Medulla oblongata (tissue), 1 donor: ENCODE data around the gene SH3D19.

ENCODE experiments used
- DNase-seq: peaks from one replicate; pipeline ENCODE4 v3.0.0-alpha.2; 2015; ENCODE audit errors: extremely low spot score

The SH3D19 gene

DNA sequence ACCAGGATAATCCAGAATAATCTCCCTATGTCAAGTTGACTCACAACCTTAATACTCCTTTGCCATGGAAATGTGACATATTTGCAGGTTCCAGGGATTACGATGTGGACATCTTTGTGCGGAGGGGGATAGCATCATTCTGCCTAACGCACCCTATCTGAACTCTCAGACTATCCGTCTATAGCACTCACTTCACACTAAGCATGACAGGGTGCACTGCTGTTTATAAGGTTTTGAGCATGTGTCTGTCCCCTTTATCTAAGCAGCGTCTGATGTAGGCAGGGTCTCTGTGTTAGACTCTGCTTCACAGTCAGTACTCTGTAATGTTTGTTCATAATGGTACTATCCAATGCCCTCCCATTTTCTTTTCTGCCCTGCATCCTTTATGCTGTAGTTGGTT lies 91.8 kb downstream of the SH3D19 start:
- DNase-seq = no peak

DNA sequence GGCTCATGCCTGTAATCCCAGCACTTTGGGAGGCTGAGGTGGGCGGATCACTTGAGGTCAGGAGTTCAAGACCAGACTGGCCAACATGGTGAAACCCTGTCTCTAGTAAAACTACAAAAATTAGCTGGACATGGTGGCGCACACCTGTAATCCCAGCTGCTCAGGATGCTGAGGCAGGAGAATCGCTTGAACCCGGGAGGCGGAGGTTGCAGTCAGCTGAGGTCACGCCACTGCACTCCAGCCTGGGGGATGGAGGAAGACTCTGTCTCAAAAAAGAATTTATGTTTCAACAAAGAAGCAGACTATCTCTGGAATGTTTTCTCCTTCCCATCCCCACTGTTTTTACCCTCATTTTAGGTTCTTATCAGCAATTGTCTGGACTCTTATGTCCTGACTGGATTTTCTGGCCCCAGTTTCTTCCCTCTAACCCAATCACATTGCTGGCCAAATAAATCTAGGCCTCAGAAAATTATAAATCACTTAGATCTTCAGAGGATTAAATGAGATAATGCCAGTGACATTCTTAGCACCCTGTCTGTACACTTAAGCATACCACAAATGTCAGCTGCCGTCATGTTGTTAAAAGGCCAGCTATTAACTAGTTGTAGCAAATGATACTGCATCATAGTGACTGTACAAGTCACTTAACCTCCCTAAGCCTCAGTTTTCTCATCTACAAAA lies 93.3 kb downstream of the SH3D19 start:
- no peak for DNase-seq

DNA sequence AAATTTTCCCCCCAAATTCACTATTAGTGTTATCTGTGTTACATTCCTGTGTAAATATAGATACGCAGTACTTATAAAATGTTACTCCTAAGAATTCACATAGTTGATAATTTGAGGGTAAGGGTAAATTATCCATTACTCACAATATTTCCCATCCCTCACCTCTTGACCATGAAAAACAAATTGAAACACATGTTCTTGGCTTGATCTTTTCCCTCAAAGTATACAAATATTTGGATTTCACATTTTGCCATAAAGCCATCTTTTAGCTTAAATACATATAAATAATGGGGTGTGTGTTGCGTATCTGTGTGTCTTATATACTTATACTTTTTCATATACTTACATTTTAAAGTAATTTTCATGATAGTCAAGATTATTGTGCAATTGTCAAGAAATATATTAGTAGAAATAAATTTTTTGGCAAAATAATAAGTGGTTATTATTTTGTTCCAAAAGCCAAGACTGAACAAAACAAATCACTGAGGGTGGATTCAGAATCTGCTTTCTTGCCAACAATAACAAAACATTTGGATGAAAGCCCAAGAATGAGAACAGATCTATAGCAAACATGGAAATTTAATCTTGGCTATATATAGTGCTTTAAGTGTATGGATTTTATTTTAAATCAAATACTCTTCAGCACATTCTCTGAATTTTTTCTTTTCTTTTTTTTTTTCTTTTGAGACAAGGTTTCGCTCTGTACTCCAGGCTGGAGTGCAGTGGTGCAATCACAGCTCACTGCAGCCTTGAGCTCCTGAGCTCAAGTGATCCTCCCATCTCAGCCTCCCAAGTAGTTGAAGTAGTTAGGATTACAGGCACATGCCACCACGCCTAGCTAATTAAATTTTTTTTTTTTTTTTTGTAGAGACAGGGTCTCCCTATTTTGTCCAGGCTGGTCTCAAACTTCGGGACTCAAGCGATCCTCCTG lies 97.0 kb downstream of the SH3D19 start:
- no peak for DNase-seq

DNA sequence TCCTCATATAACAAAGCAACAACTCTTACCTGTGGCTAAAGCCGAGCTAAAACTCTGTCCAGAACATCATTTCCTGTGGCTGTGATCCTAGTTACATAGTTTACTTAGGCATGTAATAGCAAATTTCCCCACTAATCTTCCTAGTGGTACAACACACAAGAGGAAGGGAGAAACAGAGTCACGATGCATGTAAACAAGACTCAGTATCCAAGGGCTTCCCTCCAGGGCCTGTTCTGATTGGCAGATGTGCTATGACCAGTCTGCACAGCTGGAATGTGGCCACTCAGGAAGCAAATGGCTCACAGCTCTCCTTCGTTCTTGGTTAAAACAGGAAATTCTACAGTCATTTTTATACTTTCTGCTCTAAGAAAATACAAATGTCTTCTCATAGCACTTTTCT lies 97.7 kb downstream of the SH3D19 start:
- peak; percentile 85 for DNase-seq

DNA sequence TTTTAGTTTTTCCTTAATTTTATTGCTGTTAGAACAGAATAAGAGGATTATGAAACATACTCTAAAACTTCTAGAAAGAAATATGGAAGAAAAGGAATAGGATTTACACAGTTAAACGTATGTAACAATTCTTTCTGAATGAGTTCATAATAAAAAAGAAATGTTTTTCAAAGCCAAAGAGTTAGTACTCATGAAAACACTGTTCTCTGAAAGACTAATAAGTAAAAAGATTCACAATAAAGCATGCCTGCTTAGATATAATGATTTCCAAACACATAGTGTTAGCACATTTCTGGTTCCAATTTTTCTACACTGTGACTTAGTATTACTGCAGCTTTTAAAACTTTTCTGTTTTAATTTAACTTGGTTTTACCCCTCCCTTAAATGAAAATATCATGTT lies 98.2 kb downstream of the SH3D19 start:
- peak; percentile 20 for DNase-seq

DNA sequence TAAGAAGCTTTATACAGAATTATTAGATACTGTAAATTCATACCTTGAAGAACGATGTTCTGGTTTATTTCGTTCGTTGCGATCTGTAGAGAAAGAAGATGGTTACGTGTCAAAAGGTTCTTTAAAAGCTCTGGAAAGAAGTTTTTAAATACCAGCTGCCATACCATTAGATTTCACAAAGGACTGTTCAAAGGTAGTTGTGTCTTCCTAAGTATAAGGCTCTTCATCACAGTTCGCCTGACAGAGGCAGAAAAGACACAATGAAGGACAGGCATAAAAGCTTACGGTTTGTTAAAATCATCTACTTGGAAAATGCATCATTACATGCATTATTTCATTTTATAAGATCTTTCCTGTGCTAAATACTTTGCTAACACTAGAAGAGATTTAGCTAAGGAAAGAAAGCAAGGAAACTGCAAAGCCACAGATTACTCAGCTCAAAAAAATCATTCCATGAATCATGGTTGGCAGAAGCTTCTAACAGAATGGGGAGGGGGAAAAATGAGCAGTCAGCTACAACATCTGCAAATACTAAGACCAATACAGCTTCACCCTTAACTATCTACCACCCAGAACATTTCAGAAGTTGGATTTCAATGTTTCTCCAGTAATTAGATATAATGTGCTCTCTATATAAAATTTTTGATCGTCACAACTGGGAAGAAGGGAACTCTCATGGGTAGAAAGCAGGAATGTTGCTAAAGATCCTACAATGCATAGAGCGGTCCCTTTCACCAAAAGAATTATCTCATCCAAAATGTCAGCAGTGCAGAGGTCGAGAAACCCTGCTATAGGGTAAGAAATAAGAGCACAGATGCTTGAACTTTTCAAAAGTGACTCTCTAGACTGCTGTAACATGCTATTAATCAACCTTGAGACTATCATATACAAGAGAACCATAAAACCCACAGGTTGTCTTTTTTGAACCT lies 99.1 kb downstream of the SH3D19 start:
- peak; percentile 82 for DNase-seq

DNA sequence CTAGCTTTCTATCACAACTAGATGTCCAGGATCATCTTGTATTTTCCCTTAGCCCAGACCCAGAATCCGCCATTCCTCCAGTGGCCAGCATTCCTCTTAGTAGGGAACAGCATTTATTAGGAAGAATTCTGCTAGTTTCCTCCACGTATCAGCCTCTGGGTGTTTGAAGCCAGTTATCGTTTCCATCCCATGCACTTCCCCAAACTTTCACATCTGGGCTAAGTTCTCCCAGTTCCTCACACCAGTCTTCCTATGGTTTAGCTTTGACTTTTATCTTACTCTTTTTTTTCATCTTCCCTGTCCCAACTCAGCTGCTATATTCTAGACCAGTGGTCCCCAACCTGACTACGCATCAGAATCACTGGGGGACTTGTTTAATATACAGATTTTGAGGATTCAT lies 101.9 kb downstream of the SH3D19 start:
- DNase-seq = no peak

DNA sequence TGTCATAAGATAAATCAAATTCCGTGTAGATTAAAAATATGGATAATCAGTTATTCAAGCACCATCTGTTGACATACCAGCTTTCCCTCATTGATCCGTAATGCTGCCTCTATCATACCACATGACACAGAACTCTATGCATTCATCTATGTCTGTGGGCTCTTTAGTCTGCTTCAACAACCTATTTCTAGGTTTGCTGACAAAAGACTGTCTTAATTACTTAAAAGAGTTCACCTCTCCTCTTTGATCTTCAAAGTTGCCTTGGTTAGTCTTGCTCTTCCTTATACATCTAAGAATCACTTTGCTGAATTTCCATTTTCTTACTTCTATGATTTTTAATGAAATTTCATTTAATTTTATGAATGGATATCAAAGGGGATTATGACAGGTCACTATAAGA lies 105.5 kb downstream of the SH3D19 start:
- DNase-seq = no peak

DNA sequence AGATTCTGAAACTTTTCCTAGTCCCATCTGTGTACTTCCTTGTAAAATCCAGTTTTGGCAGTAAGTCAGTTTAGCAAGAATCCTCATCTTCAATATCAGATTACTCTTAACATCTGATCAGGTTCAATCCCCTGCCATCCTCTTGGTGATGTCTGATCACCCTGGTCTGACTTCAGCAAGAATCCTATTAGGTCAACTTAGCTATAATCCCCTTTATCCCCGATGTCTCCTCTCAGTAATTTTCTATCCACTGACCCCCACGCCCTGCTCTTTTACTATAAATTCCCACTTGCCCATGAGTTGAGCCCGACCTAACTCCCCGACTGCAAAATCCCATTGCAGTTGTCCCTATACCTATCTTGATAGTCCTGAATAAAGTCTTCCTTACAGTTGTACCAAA lies 106.3 kb downstream of the SH3D19 start:
- DNase-seq = no peak

DNA sequence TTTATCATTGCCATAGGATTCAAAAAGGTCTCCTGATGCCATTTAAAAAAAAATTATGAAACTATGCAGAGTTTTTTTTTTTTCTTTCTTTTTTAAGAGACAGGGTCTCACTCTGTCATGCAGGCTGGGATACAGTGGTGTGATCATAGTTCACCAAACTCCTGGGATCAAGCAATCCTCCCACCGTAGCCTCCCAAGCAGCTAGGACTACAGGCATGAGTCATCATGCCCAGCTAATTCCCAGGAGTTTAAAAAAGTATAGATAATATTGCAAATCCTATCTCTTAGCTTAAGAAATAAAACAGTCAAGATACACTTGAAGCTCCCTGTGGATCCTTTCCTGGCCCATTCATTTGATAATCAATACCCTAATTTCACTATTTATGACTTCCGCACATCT lies 107.1 kb downstream of the SH3D19 start:
- no peak for DNase-seq

DNA sequence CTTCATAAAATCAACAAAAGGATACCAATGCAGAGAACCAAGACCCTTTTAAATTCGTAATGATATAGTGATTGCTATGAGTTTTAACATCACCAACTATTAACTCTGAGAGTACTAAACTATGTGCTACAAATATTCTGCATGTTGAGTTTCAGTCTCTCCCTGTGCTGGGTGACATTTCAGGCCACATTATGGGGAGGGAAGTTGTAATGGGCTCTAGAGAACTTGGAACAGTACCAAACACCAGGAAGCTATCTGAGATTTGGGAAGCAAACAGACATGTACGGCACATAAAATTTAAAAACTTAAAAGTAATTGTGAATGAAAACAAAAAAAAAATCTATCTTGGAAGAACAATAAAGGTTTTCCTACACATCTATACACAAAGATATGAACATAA lies 108.1 kb downstream of the SH3D19 start:
- no peak for DNase-seq

DNA sequence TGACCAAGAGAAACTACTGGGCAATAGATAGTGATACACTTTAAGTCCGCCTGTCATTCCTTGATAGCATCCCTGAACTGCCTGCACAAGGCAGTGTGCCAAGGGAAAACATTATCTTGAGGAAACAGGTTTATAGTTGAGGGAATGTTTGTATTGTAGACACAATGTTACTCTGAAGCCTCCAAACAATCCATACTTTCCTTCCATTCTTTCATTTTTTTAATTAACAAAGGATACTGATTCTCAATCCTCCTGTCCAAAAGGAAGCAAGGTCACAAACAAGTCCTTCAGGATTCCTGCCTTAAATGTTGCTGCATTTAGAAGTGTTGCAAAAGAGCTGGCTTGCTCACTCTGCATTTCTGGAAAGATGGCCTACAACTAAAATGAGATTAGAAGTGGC lies 110.1 kb downstream of the SH3D19 start:
- no peak for DNase-seq

DNA sequence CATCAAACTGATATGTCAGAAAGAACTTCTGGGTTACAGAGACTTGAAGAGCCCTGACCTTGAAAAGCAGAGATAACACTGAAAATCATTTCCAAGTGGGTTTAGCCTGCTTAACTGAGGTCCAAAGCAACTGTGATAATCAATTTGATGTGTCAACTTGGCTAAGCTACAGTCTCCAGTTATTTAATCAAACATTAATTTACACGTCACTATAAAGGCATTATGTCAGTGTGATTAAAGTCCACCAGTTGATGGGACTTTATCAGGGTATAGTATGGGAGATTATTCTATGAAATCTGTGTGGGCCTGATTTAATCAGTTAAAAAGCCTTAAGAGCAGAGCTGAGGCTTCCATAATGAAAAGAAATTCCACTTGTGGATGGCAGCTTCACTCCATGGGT lies 117.5 kb downstream of the SH3D19 start:
- DNase-seq = no peak

DNA sequence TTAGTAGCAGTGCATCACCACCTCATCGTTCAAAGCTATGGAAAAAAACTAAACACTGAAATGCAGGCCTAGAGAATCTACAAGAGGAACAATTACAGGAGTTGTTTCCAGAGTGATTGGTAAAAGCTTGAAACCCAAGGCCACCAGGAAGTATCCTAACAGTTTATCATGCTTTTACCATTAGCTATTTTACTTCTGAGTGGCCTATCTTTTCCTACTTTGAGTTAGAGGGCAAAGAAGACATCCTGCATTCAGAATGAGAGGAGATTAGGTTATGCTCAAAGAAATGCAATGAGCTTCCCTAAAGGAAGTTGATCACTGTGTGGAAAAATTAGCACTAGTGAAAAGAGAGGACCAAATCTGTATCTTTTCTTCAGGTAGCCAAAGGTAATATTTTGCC lies 118.2 kb downstream of the SH3D19 start:
- DNase-seq = no peak

DNA sequence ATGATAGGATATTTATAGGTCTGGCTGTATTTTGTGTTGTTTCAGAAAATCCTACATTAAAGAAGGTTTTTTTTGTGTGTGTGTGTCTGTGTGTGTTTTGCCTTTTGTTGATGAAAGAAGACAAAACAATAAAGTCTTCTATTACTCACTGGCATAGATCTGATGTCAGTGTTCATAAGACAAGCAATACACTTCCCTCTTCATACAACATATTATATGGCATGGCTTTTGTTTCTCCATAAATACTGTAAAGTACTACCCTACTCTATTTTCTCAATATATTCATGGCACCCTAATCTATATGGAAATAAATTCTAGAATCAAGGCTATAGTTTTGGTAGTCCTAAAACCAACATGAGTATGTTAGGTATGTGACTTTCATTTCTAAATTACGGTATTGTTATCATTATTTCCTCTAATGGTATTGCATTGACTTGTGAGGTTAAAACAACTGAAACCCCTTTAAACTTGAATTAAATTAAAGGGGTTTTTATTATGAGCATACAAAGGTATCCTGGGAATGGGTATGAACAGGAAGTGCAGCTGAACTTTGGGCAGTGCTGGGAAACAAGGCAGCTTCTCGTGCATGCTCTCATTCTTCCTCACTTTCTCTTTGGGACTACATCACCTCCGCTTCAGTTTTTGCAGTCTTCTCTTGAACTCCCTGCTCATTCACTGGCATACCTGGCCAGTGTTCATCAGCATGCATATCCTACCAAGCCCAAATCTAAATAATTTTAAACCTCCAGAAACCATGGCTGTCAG lies 119.0 kb downstream of the SH3D19 start:
- no peak for DNase-seq

DNA sequence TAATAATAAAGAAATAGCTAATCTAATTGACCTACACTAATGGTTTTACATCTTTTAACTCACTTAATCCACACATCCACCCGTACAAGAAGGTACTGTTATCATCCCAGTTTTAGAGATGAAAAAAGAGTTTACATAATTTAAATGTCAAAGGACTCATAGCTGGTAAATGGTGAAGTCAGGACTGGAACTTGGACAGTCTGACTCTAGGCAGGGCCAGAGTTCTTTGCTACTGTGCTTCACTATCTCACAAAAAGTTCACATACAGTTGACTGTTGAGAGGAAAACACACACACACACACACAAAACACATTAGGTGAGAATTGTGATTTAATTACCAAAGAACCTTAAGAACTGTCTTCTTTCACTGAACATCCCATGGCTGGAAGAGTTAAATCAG lies 119.7 kb downstream of the SH3D19 start:
- DNase-seq = no peak

DNA sequence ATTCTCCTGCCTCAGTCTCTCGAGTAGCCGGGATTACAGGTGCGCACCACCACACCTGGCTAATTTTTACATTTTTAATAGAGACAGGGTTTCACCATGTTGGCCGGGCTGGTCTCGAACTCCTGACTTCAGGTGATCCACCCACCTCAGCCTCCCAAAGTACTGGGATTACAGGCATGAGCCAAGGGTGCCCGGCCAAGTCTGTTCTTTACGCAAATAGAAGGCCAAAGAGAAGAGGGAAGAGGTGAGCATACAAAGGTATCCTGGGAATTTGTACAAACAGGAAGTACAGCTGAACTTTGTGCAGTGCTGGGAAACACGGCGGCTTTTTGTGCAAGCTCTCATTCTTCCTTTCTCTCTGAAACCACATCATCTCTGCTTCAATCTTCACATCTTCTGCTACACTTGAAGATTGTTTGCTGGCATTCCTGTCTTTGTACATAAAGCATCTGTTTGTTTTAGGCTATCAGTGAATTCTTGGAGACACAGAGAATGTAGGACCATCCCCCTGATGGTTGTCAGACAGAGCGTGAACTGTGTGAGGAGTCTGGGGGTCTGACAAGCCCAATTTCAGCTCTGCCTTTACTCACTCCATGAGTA lies 120.4 kb downstream of the SH3D19 start:
- peak; percentile 24 for DNase-seq

DNA sequence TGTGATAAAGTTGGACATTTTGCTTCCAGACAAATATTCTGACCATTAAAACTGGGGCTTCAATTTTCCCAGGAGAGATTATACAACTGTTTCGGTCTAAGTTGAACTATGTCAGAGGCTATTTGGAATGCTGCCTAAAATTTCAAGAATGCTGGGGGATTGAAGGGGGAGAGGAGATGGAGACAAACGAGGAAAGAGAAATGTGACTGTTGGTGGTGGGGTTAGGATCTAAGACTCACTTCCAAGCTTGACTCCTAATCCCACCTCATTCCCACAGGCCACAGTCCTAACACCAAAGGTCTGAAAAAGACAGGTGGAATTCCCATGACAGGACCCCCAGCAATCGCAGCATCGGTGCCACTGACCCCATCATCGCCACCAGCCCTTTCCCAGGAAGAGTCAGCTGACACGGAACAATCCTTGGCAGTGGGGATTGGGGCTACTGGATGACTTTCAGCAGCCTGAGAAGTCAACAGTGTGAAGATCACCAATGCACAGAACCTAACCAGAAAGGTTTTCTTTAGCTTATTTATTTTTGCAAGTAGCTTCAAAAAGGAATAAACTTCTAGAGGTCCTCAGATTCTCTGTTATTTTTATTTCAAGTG lies 122.5 kb downstream of the SH3D19 start:
- DNase-seq = no peak

DNA sequence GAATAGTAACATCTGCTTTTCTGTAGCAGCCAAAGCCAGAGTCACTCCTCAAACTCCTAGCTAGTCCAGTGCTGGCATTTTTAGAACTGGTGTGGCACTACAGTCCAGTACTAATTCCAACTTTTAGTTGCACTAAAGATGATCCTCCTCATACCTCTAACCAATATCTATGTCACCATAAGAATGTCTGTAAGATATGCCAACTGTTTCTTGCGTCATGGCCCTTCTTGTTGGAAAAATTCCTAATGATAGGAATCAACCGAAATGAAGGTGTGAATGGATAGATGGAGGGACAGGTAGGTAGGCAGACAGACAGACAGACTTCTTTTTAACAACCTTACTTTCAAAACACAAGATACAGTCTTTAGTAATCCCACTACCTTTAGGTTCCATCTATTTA lies 123.0 kb downstream of the SH3D19 start:
- DNase-seq = no peak
